Measurements from ENCODE around the gene SPTBN4. TPM values are rescaled to one million over a fixed set of nuclear protein-coding genes. Genes with fewer than 3 reads are reported as not detected.

The SPTBN4 gene
- polyA plus RNA-seq, 1 donor from 2014 or later = 12.7 TPM

DNA sequence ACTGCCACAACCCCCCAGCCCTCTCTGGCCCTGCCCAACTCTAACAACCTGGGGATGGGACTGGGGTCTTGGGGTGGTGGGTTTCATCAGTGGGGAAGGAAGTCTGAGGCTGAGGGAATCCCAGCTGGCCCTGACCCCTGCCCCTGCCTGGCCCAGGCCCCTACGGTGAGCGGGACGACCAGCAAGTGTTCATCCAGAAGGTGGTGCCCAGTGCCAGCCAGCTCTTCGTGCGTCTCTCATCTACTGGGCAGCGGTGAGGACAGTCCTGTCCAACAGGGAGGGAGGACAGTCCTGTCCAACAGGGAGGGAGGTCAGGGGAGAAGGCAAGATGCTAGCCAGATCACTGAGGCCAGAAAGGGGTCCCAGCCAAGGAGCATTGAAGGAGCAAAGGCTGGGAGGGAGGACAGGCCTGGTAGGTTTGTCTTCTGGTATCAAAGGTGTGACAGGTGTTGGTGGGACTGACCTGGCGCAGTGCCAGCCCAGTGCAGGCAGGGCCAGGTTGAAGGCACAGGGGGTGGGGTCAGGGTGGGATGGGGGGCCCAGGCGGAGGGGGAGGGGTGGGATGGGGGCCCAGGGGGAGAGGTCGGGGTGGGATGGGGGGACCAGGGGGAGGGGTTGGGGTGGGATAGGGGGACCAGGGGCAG, 122.2 kb downstream of the SPTBN4 start:
- no peak overlapping the region for H3K4me2 ChIP-seq (ENCODE audit: low read length)
- no peaks in the 10 kb centered on the region for H3F3A ChIP-seq (ENCODE audit: insufficient read depth, low read length, poor library complexity, severe bottlenecking)
- H3K27ac ChIP-seq (ENCODE audit: low read length) = no peak overlapping the region
- H2AFZ ChIP-seq (ENCODE audit: low read depth, low read length) = no peak overlapping the region
- TF ChIP-seq, protein P1, sequence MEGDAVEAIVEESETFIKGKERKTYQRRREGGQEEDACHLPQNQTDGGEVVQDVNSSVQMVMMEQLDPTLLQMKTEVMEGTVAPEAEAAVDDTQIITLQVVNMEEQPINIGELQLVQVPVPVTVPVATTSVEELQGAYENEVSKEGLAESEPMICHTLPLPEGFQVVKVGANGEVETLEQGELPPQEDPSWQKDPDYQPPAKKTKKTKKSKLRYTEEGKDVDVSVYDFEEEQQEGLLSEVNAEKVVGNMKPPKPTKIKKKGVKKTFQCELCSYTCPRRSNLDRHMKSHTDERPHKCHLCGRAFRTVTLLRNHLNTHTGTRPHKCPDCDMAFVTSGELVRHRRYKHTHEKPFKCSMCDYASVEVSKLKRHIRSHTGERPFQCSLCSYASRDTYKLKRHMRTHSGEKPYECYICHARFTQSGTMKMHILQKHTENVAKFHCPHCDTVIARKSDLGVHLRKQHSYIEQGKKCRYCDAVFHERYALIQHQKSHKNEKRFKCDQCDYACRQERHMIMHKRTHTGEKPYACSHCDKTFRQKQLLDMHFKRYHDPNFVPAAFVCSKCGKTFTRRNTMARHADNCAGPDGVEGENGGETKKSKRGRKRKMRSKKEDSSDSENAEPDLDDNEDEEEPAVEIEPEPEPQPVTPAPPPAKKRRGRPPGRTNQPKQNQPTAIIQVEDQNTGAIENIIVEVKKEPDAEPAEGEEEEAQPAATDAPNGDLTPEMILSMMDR (IDR thresholded peaks at IDR 0.05; ENCODE audit: poor library complexity, severe bottlenecking) = no peak
- TF ChIP-seq RAD21 (conservative IDR thresholded peaks at IDR 0.05) = no peak
- no peak for TF ChIP-seq REST (IDR thresholded peaks at IDR 0.05; ENCODE audit: borderline replicate concordance)
- TF ChIP-seq SMC3 (conservative IDR thresholded peaks at IDR 0.05; ENCODE audit: poor library complexity) = no peak
- TF ChIP-seq POLR2AphosphoS5 (IDR thresholded peaks at IDR 0.05) = no peak
- TF ChIP-seq EZH2 (IDR thresholded peaks at IDR 0.05; ENCODE audit: borderline replicate concordance, insufficient read depth, low read length, poor library complexity, severe bottlenecking) = no peak
- no peak for TF ChIP-seq EP300 (conservative IDR thresholded peaks at IDR 0.05; ENCODE audit: poor library complexity, severe bottlenecking)
- no peak for TF ChIP-seq MXI1 (conservative IDR thresholded peaks at IDR 0.05; ENCODE audit: poor library complexity, severe bottlenecking)
- no peak for TF ChIP-seq TAF1 (IDR thresholded peaks at IDR 0.05; ENCODE audit: low read depth)
- no peaks in the 10 kb centered on the region for H3K27me3 ChIP-seq (ENCODE audit: insufficient read depth, low read depth, low read length)
- no peaks in the 10 kb centered on the region for H4K20me1 ChIP-seq (ENCODE audit: insufficient read depth)
- H3K9me3 ChIP-seq (ENCODE audit: low read length) = no peaks in the 10 kb centered on the region
- no peaks in the 10 kb centered on the region for H3K79me2 ChIP-seq (replicated peaks; ENCODE audit: insufficient read depth, low read length)
- H3K36me3 ChIP-seq (ENCODE audit: insufficient read depth, low read length) = no peaks in the 10 kb centered on the region
- no peak overlapping the region for H3K9ac ChIP-seq (ENCODE audit: low read length)
- no peak overlapping the region for H3K4me3 ChIP-seq (ENCODE audit: low read length)
- no peaks in the 10 kb centered on the region for H3K9me2 ChIP-seq (ENCODE audit: insufficient read depth, low read length)

- H3K9me3 ChIP-seq (ENCODE audit: low read length) = no peaks in the 10 kb centered on the region
- H3K9ac ChIP-seq (ENCODE audit: low read length) = no peak overlapping the region
- no peaks in the 10 kb centered on the region for H4K20me1 ChIP-seq (ENCODE audit: insufficient read depth)
- no peak overlapping the region for H3K4me2 ChIP-seq (ENCODE audit: low read length)
- no peak overlapping the region for H3K27ac ChIP-seq (ENCODE audit: low read length)
- H3F3A ChIP-seq (ENCODE audit: insufficient read depth, low read length, poor library complexity, severe bottlenecking) = no peaks in the 10 kb centered on the region
- no peak overlapping the region for H3K4me3 ChIP-seq (ENCODE audit: low read length)
- no peaks in the 10 kb centered on the region for H3K9me2 ChIP-seq (ENCODE audit: insufficient read depth, low read length)
- H3K27me3 ChIP-seq (ENCODE audit: insufficient read depth, low read depth, low read length) = no peaks in the 10 kb centered on the region
- no peaks in the 10 kb centered on the region for H3K36me3 ChIP-seq (ENCODE audit: insufficient read depth, low read length)
- H2AFZ ChIP-seq (ENCODE audit: low read depth, low read length) = no peak overlapping the region
- TF ChIP-seq SMC3 (conservative IDR thresholded peaks at IDR 0.05; ENCODE audit: poor library complexity) = no peak
- no peak for TF ChIP-seq EZH2 (IDR thresholded peaks at IDR 0.05; ENCODE audit: borderline replicate concordance, insufficient read depth, low read length, poor library complexity, severe bottlenecking)
- TF ChIP-seq TAF1 (IDR thresholded peaks at IDR 0.05; ENCODE audit: low read depth) = no peak
- TF ChIP-seq MXI1 (conservative IDR thresholded peaks at IDR 0.05; ENCODE audit: poor library complexity, severe bottlenecking) = no peak
- TF ChIP-seq, protein P1 (IDR thresholded peaks at IDR 0.05; ENCODE audit: poor library complexity, severe bottlenecking) = no peak
- no peak for TF ChIP-seq REST (IDR thresholded peaks at IDR 0.05; ENCODE audit: borderline replicate concordance)
- no peak for TF ChIP-seq EP300 (conservative IDR thresholded peaks at IDR 0.05; ENCODE audit: poor library complexity, severe bottlenecking)
- TF ChIP-seq RAD21 (conservative IDR thresholded peaks at IDR 0.05) = no peak
- no peak for TF ChIP-seq POLR2AphosphoS5 (IDR thresholded peaks at IDR 0.05)
- no peaks in the 10 kb centered on the region for H3K79me2 ChIP-seq (replicated peaks; ENCODE audit: insufficient read depth, low read length)
Observed at GRCh38 chr19:40589591-40590429, 123.0 kb downstream of the SPTBN4 start.

Measured in neural cell (in vitro differentiated cells).